ENCODE results near the gene SRGAP2B.
"Not testable (repeated sequence)": the region's sequence is repeated elsewhere in the genome, so short reads cannot be mapped to it uniquely, and the experiment has no call there.

Gene SRGAP2B

DNA sequence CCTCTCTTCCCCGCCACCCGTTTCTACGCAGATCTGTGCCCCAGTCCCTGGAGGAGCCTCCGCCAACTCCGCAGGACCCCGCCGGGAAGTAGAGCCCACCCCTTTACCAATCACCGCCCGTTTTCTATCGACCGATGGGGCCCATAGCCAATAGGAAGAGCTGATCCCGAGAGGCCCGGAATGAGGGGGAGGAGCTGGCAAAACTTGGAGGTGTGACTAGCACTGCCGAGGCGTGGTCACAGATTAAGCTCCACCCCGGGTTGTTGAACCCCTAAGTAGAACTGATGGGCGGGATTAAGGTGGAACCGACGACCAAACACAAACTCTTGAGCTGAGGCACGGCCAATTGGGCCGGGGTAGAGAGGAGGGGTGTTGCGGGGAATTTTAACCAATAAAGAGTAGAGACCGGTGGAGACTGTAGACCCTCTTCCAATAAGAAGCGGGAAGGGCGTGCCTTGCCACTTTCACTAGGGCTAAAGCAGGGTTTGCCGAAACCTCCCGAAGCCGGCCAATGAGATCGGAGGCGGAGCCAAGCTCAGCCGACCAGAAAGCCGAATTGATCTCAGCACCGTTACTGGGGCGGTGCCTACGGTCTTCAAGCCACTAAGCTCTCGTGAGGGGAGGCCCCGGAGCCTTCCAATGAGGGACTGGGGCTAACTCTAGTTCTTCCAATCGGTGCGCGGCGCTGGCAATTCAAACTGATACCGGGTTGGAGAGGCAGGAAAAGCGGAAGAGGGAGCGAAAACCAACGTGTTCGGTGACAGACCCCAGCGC is at the start of gene SRGAP2B, which contains the start of gene FAM72D:
Gene SRGAP2B, minus strand, starts transcription at position 45 of the 774 bp plus-strand sequence. CDS start 2,427 bp downstream, outside the sequence.
Gene FAM72D, plus strand, starts transcription at position 691 of the 774 bp plus-strand sequence. CDS start 874 bp downstream, outside the sequence.
- not testable (repeated sequence) for H3K36me3 Mint-ChIP-seq (ENCODE audit: low read depth); H3K4me1 Mint-ChIP-seq; H3K9me3 Mint-ChIP-seq; DNase-seq; H3K27ac Mint-ChIP-seq; H3K27me3 Mint-ChIP-seq (ENCODE audit: low read depth, poor library complexity)
- peak within 1 kb of the TSS; percentile 65 for H3K4me3 Mint-ChIP-seq

DNA sequence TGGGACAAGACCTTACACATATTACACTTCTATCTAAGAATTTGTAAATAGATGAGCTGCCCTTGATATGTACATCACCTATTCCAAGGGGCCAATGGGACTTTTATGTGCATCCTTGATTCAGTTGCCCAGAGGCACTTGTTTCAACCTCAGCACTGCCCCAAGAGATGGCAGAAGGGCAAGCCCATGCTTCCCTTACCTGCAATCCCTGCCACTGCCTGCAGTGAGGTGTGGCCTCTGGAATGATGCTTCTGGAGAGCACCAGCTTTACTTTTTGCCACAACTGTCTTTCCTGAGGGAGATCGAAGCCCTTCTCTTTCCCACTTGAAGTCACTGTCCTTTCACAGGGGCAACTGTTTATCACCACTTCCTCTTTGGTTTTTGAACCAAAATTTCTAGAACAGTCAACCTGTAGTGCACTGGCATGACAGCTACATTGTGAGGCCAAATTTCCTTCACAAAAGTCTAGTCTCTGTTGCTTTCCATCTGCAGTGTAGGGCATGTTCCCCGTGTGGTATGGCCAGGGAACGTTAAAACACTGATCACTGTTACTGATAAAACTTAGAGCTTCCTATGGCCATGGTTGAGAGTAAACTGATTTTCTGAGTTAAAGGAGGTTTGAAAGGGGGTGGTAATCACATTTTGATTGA is 49.3 kb upstream of the SRGAP2B start:
- not testable (repeated sequence) for H3K4me1 Mint-ChIP-seq; H3K27me3 Mint-ChIP-seq (ENCODE audit: low read depth, poor library complexity); H3K4me3 Mint-ChIP-seq; H3K36me3 Mint-ChIP-seq (ENCODE audit: low read depth); H3K9me3 Mint-ChIP-seq; H3K27ac Mint-ChIP-seq; DNase-seq

DNA sequence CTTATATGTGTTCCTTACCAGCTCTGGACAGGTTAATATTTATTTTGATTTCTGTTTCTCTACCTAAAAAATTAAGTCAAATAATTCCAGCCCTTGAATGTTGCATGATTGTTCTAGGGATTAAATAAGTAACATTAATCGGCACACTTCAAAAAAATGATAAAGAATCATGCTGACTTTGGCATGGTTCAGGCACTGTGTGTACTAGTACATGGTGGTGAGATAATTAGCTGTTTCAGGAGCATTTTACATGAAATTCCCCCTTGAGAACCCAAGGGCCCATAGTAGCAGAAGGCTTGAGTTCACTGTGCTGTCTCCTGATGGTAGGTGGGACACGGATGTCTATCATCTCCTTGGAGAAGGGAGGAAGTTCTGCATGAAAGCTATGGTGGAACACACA is 45.4 kb upstream of the SRGAP2B start:
- not testable (repeated sequence) for H3K36me3 Mint-ChIP-seq (ENCODE audit: low read depth)

DNA sequence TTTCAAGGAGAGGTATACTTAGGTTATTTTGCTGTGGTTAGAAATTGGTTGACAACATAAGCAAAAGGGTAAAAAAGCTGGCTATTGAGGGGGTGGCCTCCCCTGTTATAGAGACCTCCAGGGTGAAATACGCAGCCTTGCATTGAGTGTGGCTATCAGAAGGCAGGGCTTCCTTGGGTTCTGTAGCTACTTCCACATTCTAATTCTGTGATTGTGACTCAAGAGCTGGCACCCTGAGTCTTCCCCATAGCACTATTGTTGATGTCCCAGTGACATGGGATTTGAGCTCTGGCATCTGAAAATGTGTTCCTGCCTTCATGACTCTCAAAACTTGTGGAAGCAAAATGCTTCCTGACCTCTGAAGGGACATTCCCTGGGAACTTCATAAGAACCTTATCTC is 39.3 kb upstream of the SRGAP2B start:
- H3K4me3 Mint-ChIP-seq; H3K27ac Mint-ChIP-seq; H3K36me3 Mint-ChIP-seq (ENCODE audit: low read depth); H3K9me3 Mint-ChIP-seq; DNase-seq; H3K27me3 Mint-ChIP-seq (ENCODE audit: low read depth, poor library complexity); H3K4me1 Mint-ChIP-seq: not testable (repeated sequence)

More for the DNA sequence above, 45.4 kb upstream of the SRGAP2B start:
- DNase-seq; H3K4me3 Mint-ChIP-seq; H3K27ac Mint-ChIP-seq; H3K4me1 Mint-ChIP-seq; H3K27me3 Mint-ChIP-seq (ENCODE audit: low read depth, poor library complexity); H3K9me3 Mint-ChIP-seq: not testable (repeated sequence)

DNA sequence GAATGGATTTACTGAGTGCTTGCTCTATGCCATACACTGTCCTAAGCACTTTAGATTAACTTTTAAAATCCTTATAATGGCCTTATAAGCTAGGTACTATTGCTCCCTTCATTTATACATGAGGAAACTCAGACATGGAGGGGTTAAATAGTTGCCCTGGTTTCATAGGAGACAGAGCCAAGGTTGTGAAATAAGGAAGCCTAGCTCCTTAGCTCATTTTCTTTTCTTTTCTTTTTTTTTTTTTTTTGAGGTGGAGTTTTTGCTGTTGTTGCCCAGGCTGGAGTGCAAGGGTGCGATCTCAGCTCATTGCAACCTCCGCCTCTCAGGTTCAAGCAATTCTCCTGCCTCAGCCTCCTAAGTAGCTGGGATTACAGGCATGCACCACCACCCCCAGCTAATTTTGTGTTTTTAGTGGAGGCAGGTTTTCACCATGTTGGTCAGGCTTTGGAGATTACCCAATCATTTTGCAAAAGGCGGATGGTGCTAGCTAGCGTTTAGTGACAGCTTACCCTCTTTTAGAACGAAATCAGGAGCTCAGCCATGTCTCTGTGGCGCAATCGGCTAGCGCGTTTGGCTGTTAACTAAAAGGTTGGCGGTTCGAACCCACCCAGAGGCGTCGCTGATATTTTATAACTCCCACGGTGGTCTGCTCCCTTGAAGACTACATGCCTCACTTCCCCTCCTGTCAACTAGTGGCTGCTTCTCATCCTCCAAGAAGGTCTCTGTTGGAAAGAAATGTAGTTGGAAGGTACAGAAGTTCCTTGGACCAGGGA is 33.8 kb upstream of the SRGAP2B start:
- H3K4me1 Mint-ChIP-seq; H3K4me3 Mint-ChIP-seq; H3K9me3 Mint-ChIP-seq; H3K36me3 Mint-ChIP-seq (ENCODE audit: low read depth); H3K27ac Mint-ChIP-seq; H3K27me3 Mint-ChIP-seq (ENCODE audit: low read depth, poor library complexity): not testable (repeated sequence)
- DNase-seq, result peak; percentile 3

DNA sequence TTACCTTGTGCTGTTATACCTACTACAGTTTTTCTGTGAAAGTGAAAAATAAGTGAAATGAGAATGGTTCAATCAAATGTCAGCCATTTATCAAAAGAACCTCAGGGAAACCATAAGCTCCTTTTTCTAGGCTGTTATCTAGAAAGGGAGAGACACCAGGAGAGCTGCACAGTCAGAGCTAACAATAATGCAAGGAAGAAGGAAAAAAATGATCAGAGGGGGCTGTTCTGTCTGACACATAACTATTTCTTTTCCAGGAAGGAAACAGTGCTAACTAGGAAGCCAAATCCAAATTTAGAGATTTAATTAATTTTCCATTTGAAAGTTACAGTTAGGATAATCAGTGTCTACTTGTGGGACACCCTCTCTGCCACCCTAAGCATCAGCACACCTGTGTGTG is 32.0 kb upstream of the SRGAP2B start:
- not testable (repeated sequence) for H3K4me3 Mint-ChIP-seq; H3K27ac Mint-ChIP-seq; H3K27me3 Mint-ChIP-seq (ENCODE audit: low read depth, poor library complexity); H3K9me3 Mint-ChIP-seq; H3K36me3 Mint-ChIP-seq (ENCODE audit: low read depth); DNase-seq; H3K4me1 Mint-ChIP-seq

DNA sequence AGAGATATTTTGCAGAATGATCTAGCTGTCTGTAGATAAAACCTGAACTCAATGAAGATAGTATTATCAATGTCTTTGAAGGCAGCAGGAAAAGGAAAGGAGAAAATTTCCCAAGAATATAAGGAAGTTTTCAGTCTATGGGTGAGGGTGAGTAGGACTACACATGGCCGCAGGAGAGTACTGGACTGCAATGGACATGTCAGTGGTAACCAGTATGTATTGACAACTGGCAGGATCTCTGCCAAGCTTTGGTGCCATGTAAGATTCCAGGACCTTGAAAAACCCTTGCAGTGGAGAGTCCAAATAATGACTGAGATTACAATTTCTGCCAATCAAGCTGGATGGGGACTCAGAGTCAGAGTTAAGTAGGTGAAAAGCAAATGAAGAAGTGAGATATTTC is 30.0 kb upstream of the SRGAP2B start:
- H3K36me3 Mint-ChIP-seq (ENCODE audit: low read depth); H3K4me3 Mint-ChIP-seq; DNase-seq; H3K9me3 Mint-ChIP-seq; H3K27ac Mint-ChIP-seq; H3K27me3 Mint-ChIP-seq (ENCODE audit: low read depth, poor library complexity); H3K4me1 Mint-ChIP-seq: not testable (repeated sequence)

DNA sequence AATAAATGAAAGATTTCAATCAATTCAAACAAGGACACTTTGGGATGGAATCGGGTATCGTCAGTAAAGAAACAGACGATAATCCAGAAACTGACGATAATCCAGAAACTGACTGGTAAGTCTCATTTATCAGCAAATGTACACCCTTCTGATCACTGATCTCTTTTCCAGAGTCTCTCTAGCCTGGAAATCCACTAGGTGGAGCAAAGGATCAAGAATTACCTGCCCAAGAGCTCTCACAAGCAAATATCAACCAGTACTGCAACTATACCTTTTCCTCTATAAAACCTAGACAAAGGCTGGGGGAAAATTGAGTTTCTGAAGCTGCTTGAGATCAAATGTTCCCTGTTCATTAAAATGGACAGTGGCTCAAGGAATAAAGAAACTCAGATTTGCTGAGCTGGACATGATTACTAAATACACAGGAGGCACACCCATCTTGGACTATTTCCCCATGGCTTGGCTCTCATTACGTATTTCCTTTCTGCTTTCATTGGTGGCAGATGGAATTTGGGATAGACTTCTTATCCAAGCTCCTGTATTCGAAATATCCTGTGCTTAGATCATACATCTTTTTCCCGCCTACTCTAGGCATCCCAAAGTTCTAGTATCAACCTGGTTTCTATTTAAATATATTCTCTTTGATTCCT is 29.0 kb upstream of the SRGAP2B start:
- not testable (repeated sequence) for H3K9me3 Mint-ChIP-seq; H3K36me3 Mint-ChIP-seq (ENCODE audit: low read depth); H3K27me3 Mint-ChIP-seq (ENCODE audit: low read depth, poor library complexity); H3K27ac Mint-ChIP-seq; H3K4me3 Mint-ChIP-seq; DNase-seq; H3K4me1 Mint-ChIP-seq

DNA sequence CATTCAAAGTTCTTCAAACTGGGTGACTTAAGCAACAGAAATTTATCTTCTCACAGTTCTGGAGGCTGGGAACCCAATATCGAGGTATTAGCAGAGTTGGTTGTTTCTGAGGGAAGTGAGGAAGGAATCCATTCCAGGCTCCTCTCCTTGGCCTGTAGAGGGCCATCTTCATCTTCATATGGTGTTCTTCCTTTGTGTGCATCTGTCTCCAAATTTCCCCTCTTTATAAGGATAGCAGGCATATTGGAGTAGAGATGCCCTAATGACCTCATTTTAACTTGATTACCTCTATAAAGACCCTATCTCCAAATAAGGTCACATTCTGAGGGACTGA is 27.9 kb upstream of the SRGAP2B start:
- not testable (repeated sequence) for H3K9me3 Mint-ChIP-seq; H3K27me3 Mint-ChIP-seq (ENCODE audit: low read depth, poor library complexity); H3K27ac Mint-ChIP-seq; DNase-seq; H3K4me3 Mint-ChIP-seq; H3K36me3 Mint-ChIP-seq (ENCODE audit: low read depth); H3K4me1 Mint-ChIP-seq

DNA sequence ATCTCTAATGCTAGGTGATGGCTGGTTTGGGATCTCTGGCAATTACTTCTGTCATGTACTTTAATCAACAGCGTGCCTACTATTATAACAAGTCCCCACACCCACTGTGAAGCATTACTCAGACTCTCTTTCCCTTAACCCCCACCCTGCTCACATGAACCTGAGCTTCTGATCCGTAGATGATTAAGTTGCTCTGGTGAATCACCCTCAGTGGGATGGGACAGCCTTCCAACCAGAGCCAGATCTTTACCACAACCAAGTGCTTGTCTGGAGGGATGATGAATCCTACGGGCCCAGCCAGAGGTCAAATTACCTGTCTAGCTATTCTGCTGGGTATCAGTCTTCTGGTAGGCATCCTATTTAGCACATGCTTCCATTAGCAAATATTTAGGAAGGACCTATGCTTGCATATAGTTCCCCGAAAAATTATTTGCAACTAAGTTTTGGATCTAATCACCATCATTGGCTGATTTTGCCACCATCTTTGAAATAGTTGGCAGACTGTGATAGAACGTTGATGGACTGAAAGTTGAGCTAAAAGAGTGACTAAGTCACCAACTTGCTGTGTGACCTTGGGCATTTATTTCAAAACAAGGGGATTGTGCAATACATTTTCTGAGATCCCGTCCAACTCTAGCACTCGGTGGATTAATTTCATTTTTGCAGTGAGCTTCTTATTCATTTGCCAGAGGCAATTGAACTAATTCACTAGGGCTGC is 27.4 kb upstream of the SRGAP2B start:
- not testable (repeated sequence) for H3K36me3 Mint-ChIP-seq (ENCODE audit: low read depth); H3K4me3 Mint-ChIP-seq; H3K27ac Mint-ChIP-seq; H3K27me3 Mint-ChIP-seq (ENCODE audit: low read depth, poor library complexity); DNase-seq; H3K9me3 Mint-ChIP-seq; H3K4me1 Mint-ChIP-seq

DNA sequence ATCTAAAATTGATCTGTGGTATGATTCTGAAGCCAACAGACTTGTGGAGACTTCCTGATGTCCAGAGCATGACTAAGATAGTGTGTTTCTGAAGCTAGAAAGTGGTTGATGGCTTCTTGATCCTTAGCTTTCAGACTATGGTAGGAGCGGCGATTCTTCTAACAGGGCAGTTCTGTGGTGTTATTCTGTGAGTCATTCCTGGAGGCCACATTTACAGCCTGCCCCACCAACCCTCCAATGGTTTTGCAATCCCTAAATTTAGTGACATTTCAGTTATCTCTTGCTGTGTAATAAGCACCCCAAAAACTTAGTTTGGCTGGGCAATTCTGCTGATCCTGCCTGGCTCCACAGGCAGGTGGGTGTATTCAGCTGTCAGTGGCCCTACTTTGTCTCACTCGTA is 24.7 kb upstream of the SRGAP2B start:
- H3K36me3 Mint-ChIP-seq (ENCODE audit: low read depth); H3K4me3 Mint-ChIP-seq; H3K4me1 Mint-ChIP-seq; DNase-seq; H3K9me3 Mint-ChIP-seq; H3K27ac Mint-ChIP-seq; H3K27me3 Mint-ChIP-seq (ENCODE audit: low read depth, poor library complexity): not testable (repeated sequence)

DNA sequence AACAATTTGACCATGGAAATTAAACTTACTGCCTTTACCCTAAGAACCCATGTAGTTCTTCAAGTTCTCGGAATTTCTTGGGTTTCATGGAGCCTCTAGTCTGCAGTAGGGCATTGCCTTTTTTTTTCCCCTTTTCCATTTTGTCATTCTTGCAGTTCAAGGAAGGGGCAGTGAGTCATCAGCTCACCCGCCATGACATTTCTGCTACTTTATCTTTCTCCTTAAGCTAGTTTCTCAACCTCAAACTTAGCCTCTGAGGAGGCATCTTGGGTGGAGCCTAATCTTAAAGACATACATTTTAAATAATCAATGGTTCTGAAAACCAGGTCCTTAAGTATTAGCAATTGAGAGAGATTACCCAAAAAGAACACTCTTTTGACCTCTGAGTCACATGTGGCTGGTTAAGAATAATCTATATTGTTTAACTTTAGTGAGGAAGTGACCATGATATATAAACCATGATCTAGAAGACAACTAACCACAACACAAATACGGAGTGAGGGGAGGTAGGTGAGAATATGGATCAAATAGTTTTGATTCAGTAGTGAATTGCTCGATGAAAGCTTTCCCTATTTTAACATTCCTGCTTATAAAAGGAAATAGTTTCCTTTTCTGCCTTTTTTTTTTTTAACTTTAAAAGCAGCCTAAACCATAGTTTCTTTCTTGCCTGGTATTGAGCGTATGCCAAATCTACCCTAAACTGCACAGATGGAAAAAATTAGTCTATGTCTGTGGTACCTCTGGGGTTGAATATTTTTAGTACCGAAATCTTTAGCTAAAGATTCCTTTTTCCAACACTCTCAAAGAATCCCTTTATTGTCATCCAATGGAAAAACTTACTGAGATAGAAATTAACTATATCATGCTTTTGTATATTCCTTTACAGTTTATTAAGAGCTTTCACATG is 20.7 kb upstream of the SRGAP2B start:
- not testable (repeated sequence) for DNase-seq; H3K4me1 Mint-ChIP-seq; H3K4me3 Mint-ChIP-seq; H3K36me3 Mint-ChIP-seq (ENCODE audit: low read depth); H3K9me3 Mint-ChIP-seq; H3K27ac Mint-ChIP-seq; H3K27me3 Mint-ChIP-seq (ENCODE audit: low read depth, poor library complexity)

DNA sequence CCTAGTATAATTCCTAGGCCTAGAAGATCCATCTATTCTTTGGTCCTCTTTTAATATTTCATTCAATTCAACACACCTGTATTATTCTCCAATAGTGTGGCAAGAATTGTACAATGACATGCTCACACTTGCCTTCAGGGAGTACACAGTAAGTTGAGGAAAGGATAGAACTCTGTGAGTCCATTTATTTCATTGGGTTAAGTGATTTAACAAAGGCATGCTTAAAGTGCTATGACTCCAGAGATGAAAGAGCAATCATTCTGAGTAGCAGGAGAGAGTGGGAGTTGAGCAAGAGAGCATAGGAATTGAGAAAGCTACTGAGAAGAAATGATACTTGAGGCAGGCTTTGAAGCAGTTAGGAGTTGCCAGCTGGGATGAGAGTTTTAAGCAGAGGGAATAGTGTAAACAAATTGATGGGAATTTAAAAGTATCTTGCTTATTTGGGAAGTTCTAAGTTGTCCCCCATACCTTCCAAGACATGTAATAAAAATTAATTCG is 19.5 kb upstream of the SRGAP2B start:
- not testable (repeated sequence) for H3K27ac Mint-ChIP-seq; DNase-seq; H3K4me1 Mint-ChIP-seq; H3K27me3 Mint-ChIP-seq (ENCODE audit: low read depth, poor library complexity); H3K9me3 Mint-ChIP-seq; H3K4me3 Mint-ChIP-seq; H3K36me3 Mint-ChIP-seq (ENCODE audit: low read depth)

Data from nephron progenitor cell (in vitro differentiated cells).